ENCODE results near the gene CTRB1. TPM values are rescaled to one million over a fixed set of nuclear protein-coding genes. Genes with fewer than 3 reads are reported as not detected.

Gene CTRB1
- polyA plus RNA-seq, 1 experiment, result not detected

DNA sequence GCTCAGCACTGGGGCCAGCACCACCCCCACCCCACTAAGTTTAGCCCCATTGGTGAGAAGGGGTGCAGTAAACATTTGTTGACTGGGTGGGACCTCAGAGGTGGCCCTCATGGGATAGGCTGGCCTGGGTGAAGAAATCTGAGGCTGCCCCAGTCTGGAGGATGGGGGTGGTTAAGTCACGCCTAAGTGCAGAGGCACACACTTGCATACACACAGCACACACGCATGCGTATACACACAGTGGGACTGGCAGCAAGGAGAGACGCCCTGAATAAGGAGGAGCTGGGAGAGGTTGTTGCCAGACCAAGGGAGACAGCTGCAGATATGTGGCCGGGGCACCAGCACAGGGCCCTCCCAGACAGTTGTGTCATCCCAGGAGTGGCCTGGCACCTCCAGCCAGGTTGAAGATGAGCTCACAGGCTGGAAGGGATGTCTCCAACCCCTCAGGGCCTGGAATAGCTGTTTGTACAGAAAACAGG lies 35.6 kb downstream of the CTRB1 start:
- no peaks in the 10 kb centered on the region for H3K27me3 ChIP-seq (ENCODE audit: control insufficient read depth, insufficient read depth, low read length)
- 0 out of 2 replicates have a peak, but pooled peaks cover 2% of the 10 kb centered on the region for H3K36me3 ChIP-seq (ENCODE audit: control insufficient read depth, insufficient read depth, low read length)
- no peak overlapping the region for H3K4me3 ChIP-seq (ENCODE audit: low read depth, low read length)
- TF ChIP-seq, protein P1, sequence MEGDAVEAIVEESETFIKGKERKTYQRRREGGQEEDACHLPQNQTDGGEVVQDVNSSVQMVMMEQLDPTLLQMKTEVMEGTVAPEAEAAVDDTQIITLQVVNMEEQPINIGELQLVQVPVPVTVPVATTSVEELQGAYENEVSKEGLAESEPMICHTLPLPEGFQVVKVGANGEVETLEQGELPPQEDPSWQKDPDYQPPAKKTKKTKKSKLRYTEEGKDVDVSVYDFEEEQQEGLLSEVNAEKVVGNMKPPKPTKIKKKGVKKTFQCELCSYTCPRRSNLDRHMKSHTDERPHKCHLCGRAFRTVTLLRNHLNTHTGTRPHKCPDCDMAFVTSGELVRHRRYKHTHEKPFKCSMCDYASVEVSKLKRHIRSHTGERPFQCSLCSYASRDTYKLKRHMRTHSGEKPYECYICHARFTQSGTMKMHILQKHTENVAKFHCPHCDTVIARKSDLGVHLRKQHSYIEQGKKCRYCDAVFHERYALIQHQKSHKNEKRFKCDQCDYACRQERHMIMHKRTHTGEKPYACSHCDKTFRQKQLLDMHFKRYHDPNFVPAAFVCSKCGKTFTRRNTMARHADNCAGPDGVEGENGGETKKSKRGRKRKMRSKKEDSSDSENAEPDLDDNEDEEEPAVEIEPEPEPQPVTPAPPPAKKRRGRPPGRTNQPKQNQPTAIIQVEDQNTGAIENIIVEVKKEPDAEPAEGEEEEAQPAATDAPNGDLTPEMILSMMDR (IDR thresholded peaks at IDR 0.05; ENCODE audit: insufficient read depth, low read depth, low read length), result no peak
- DNase-seq (ENCODE audit: low read depth), result no peak
- ChIA-PET POLR2A (interaction anchor here (0.6 kb wide), 1 partner anchor 40 kb away, joined by 7 read pairs; no protein-coding TSS in a partner anchor), CTCF (interaction anchor here (3.4 kb wide), 1 partner anchor 20 kb away, joined by 22 read pairs; no protein-coding TSS in a partner anchor)

DNA sequence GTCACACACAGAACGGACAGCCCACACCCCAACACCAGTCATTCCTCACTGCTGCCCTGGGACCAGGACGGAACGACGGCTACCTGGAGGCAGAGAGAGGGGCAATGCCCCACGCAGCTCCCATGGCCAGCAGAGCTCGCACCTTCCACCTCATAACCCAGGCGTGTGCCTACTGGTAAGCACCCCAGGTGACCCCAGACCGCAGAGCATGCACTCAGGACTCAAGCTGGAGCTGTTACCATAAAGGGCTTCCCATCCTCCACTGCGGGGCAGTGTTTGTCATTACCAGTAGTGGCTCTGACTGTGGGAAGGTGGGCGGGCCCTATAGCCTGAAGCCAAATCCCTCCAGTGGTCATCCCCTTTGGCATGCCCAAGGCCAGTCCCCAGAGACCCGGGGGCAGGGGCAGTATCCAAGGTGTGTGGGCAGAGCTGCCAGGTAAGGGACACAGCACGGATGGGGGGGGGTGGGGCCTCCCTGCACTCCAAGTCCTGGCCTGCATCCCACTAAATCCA lies 37.3 kb downstream of the CTRB1 start:
- H3K4me3 ChIP-seq (ENCODE audit: low read depth, low read length), result no peak overlapping the region
- ChIA-PET CTCF (interaction anchor here (2.4 kb wide), 1 partner anchor 22 kb away, joined by 8 read pairs; no protein-coding TSS in a partner anchor), POLR2A (no interaction called here)
- DNase-seq (ENCODE audit: low read depth), result no peak
- H3K27me3 ChIP-seq (ENCODE audit: control insufficient read depth, insufficient read depth, low read length), result no peaks in the 10 kb centered on the region
- TF ChIP-seq, protein P1 (IDR thresholded peaks at IDR 0.05; ENCODE audit: insufficient read depth, low read depth, low read length), result no peak
- H3K36me3 ChIP-seq (ENCODE audit: control insufficient read depth, insufficient read depth, low read length), result 0 out of 2 replicates have a peak, but pooled peaks cover 2% of the 10 kb centered on the region

DNA sequence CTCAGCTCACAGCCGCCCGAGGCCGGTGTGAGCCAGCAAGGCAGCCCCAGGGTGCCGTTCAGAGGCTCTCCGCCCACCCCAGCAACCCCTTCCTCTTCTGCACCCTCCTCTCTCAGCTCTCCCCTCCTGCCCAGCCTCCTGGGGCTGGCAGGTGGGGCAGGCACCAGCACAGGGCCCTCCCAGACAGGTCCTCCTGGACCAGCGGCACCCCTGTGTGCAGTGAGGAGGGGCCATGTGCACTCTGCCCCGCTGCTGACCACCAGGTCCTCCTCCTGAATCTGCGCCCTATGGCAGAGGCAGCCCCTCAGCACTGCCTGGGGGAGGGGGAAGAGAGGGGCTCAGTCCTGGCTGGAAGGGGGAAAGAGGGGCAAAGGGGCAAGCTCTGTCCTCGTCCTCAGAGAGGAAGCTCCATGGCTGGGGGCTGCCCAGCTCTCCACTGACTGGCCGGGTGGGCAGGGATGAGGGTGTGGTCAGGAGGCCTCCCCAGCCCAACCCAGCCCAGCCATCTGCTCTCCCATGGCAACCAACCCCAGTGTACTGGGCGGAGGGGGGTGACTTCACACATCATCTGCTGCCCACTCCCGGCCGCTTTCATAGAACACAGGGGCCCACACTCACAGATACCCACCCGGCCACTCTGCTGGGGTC lies 38.0 kb downstream of the CTRB1 start:
- no peak for DNase-seq (ENCODE audit: low read depth)
- Histone ChIP-seq H3K27me3 (ENCODE audit: control insufficient read depth, insufficient read depth, low read length) (no peaks in the 10 kb centered on the region), H3K36me3 (ENCODE audit: control insufficient read depth, insufficient read depth, low read length) (0 out of 2 replicates have a peak, but pooled peaks cover 3% of the 10 kb centered on the region), H3K4me3 (ENCODE audit: low read depth, low read length) (peak overlapping the region; percentile 6; the same call in 1 of the 2 replicates)
- TF ChIP-seq, protein P1 (IDR thresholded peaks at IDR 0.05; ENCODE audit: insufficient read depth, low read depth, low read length), result no peak
- ChIA-PET POLR2A (no interaction called here), CTCF (interaction anchor here (2.4 kb wide), 1 partner anchor 23 kb away, joined by 8 read pairs; no protein-coding TSS in a partner anchor)

DNA sequence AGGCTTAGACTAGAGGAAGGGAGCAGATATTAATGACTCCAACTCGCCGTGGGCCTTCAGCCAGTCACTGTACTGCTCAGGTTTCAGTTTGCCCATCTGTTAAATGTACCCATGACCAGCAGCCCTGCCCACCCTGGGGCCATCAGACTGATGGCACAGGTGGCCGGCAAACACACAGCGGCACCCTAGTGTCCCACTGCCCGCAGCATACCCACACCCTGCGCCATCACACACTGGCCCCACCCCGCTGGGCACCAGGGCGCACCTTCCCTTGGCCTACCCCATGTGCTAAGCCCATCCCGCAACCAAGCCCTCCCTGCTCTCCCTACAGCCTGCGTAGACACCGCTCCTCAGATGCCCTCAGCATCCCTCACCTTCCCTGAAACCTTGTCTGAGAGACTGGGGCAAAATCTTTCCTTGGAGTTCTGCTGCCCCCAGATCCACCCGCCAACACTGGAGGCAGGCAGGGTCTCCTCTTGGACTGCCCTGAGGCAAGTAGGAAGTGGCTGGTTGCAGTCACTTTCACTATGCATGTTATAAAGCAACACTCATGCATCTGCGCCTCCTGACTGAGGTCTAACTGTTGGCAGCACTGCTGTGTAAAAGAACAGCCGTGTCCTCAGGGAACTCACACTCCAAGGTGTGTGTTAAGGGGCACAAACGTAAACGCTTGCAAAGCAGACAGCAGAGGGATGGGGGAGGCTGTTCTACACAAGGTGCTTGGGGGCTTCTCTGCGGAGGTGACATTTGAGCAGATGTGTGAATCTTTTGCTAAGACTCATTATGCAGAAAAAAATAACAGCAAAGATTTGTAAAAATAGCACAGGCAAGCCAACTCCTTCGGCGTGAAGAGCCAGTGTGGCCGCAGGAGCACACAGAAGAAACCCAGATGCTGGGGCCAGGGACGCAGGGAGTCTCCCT lies 39.4 kb downstream of the CTRB1 start:
- TF ChIP-seq, protein P1 (IDR thresholded peaks at IDR 0.05; ENCODE audit: insufficient read depth, low read depth, low read length), result no peak
- Histone ChIP-seq H3K4me3 (ENCODE audit: low read depth, low read length) (no peak overlapping the region), H3K36me3 (ENCODE audit: control insufficient read depth, insufficient read depth, low read length) (peaks cover 8% of the 10 kb centered on the region), H3K27me3 (ENCODE audit: control insufficient read depth, insufficient read depth, low read length) (no peaks in the 10 kb centered on the region)
- POLR2A ChIA-PET, result no interaction called here
- CTCF ChIA-PET, result interaction anchor here (2.4 kb wide), 1 partner anchor 24 kb away, joined by 8 read pairs; no protein-coding TSS in a partner anchor
- DNase-seq (ENCODE audit: low read depth), result no peak

DNA sequence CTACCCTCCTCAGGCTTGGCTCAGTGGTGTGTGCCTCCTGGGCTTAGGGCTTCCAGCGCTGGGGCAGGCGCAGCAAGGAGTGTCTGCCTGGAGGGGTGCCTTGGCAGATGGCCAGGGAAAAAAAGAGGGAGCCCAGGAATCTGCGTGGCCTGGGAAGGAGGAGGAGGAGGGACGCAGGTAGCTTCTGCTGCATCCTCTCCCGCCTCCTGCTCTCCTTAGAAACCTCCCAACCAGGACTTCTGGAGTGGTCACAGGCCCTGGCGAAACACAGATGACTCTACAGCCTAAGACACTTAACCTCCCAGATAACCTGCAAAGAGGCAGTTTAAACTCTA lies 40.0 kb downstream of the CTRB1 start:
- POLR2A ChIA-PET, result no interaction called here
- peaks cover 12% of the 10 kb centered on the region for H3K36me3 ChIP-seq (ENCODE audit: control insufficient read depth, insufficient read depth, low read length)
- TF ChIP-seq, protein P1 (IDR thresholded peaks at IDR 0.05; ENCODE audit: insufficient read depth, low read depth, low read length), result no peak
- H3K4me3 ChIP-seq (ENCODE audit: low read depth, low read length), result no peak overlapping the region
- no peak for DNase-seq (ENCODE audit: low read depth)
- CTCF ChIA-PET, result no interaction called here
- H3K27me3 ChIP-seq (ENCODE audit: control insufficient read depth, insufficient read depth, low read length), result no peaks in the 10 kb centered on the region
